Activated CD4-positive, alpha-beta T cell treated with anti-CD3 and anti-CD28 coated beads for 36 hours (primary cell): Measurements from ENCODE around the gene MIR17HG. TPM values are rescaled to one million over a fixed set of nuclear protein-coding genes. Genes with fewer than 3 reads are reported as not detected.

Experiments used
- ATAC-seq: fragments of 200-7000 bp; cut with Tn5 transposase; one replicate; pipeline ENCODE4 v1.10.0; 2021; ENCODE audit warnings: mild to moderate bottlenecking, moderate library complexity
- CTCF ChIA-PET: fragments of 350-600 bp; sonication (Branson Sonifier 250); formaldehyde crosslinking; loops from one replicate; lab custom pipeline; 2021; ENCODE audit warnings: antibody characterized with exemption; lab: Charles Lee
- POLR2A ChIA-PET: fragments of 350-600 bp; sonication (Branson Sonifier 250); formaldehyde crosslinking; loops from one replicate; lab custom pipeline; 2021; ENCODE audit warnings: antibody characterized with exemption, inconsistent platforms; lab: Charles Lee
- DNase-seq: peaks from one replicate; pipeline ENCODE4 v3.0.0-alpha.2; 2020
- H3K27ac Mint-ChIP-seq: one replicate; pipeline ENCODE4 v1.8.0; 2021; ENCODE audit warnings: mixed read lengths
- H3K27me3 Mint-ChIP-seq: one replicate; pipeline ENCODE4 v1.8.0; 2021; ENCODE audit warnings: mixed read lengths
- H3K36me3 Mint-ChIP-seq: one replicate; pipeline ENCODE4 v1.8.0; 2021; ENCODE audit warnings: low read depth, mixed read lengths
- H3K4me1 Mint-ChIP-seq: one replicate; pipeline ENCODE4 v1.8.0; 2021; ENCODE audit warnings: mixed read lengths
- H3K4me3 Mint-ChIP-seq: one replicate; pipeline ENCODE4 v1.8.0; 2021; ENCODE audit warnings: mild to moderate bottlenecking, moderate library complexity, mixed read lengths
- H3K9me3 Mint-ChIP-seq: one replicate; pipeline ENCODE4 v1.8.0; 2021; ENCODE audit warnings: low read depth, mixed read lengths
- intact Hi-C, 2 experiments: fragments of 100-400 bp; cut with DNase I in 1 of 2; cut with micrococcal nuclease in 1 of 2; formaldehyde crosslinking; loops; one replicate each; pipeline versions ENCODE4 v1.14.2 to v1.15.1; 2022 to 2024; cut with DNase I, micrococcal nuclease
- total RNA-seq, 2 experiments: library from RNA; stranded (reverse); gene quantifications; one replicate each; pipeline ENCODE4 v1.2.3, GENCODE V29; 2021

MIR17HG gene
- total RNA-seq, 2 experiments from 2014 or later, result 13.8 to 26.7 TPM

- ChIA-PET POLR2A (interaction anchor here (0.5 to 1.5 kb wide), 3 partner anchors 22 to 25 kb away, joined by 3 to 5 read pairs (median 3); partner anchors contain the start of gene MIR17HG), CTCF (interaction anchor here (0.6 to 1.6 kb wide), 6 partner anchors 22 to 201 kb away, joined by 3 to 7 read pairs (median 4); no protein-coding TSS in a partner anchor)
- H3K27ac Mint-ChIP-seq, result peak overlapping the region; percentile 93
- peaks cover 42% of the 10 kb centered on the region for H3K4me1 Mint-ChIP-seq
- intact Hi-C loops, result loop anchor here (1.0 to 2.0 kb wide), 4 partner anchors 22 to 30 kb away; partner anchors contain the start of genes GPC5 (in 2 of the 2) and MIR17HG (in 1 of the 2)
- H3K9me3 Mint-ChIP-seq, result no peaks in the 10 kb centered on the region
- ATAC-seq (peak; percentile 90), DNase-seq (peak; percentile 56)
- peaks cover 3% of the 10 kb centered on the region for H3K36me3 Mint-ChIP-seq
- peaks cover 6% of the 10 kb centered on the region for H3K27me3 Mint-ChIP-seq
- peak overlapping the region; percentile 50 for H3K4me3 Mint-ChIP-seq
Measured at GRCh38 chr13:91368676-91369440, 21.4 kb downstream of the MIR17HG start.

GRCh38 chr13:91369441-91369831, 21.9 kb downstream of the MIR17HG start:
- Mint-ChIP-seq H3K36me3 (peaks cover 3% of the 10 kb centered on the region), H3K4me3 (no peak overlapping the region), H3K9me3 (no peaks in the 10 kb centered on the region), H3K4me1 (peaks cover 43% of the 10 kb centered on the region), H3K27me3 (peaks cover 6% of the 10 kb centered on the region), H3K27ac (peak overlapping the region; percentile 93)
- intact Hi-C loops, result loop anchor here (1.0 to 2.0 kb wide), 4 partner anchors 22 to 29 kb away; partner anchors contain the start of genes GPC5 (in 2 of the 2) and MIR17HG (in 1 of the 2)
- POLR2A ChIA-PET, result interaction anchor here (0.9 to 1.5 kb wide), 2 partner anchors 22 to 23 kb away, joined by 3 to 5 read pairs; partner anchors contain the start of gene MIR17HG
- peak; percentile 76 for DNase-seq
- peak; percentile 81 for ATAC-seq
- CTCF ChIA-PET, result interaction anchor here (1.0 to 1.6 kb wide), 3 partner anchors 11 to 37 kb away, joined by 3 to 7 read pairs (median 4); no protein-coding TSS in a partner anchor

- ATAC-seq, result no peak
- Mint-ChIP-seq H3K9me3 (no peaks in the 10 kb centered on the region), H3K4me3 (no peak overlapping the region), H3K36me3 (peaks cover 3% of the 10 kb centered on the region), H3K4me1 (peaks cover 53% of the 10 kb centered on the region), H3K27me3 (peaks cover 6% of the 10 kb centered on the region), H3K27ac (no peak overlapping the region)
- no peak for DNase-seq
- CTCF ChIA-PET, result interaction anchor here (1.0 to 1.1 kb wide), 2 partner anchors 9 to 25 kb away, joined by 3 to 4 read pairs; no protein-coding TSS in a partner anchor
- POLR2A ChIA-PET, result no interaction called here
- intact Hi-C loops, result loop anchor here in 1 of 2 experiments (10.0 kb wide), 1 partner anchor 204 kb away; no protein-coding TSS in a partner anchor
Measured at GRCh38 chr13:91370501-91370900, 23.0 kb downstream of the MIR17HG start.

GRCh38 chr13:91372911-91373310, 25.4 kb downstream of the MIR17HG start:
- CTCF ChIA-PET, result interaction anchor here (0.8 to 2.2 kb wide), 3 partner anchors 13 to 35 kb away, joined by 3 to 6 read pairs (median 5); no protein-coding TSS in a partner anchor
- no peak overlapping the region for H3K4me3 Mint-ChIP-seq
- DNase-seq (no peak), ATAC-seq (no peak)
- no peak overlapping the region for H3K27ac Mint-ChIP-seq
- peaks cover 6% of the 10 kb centered on the region for H3K27me3 Mint-ChIP-seq
- H3K4me1 Mint-ChIP-seq, result peaks cover 38% of the 10 kb centered on the region
- intact Hi-C loops, result loop anchor here in 1 of 2 experiments (10.0 kb wide), 1 partner anchor 202 kb away; no protein-coding TSS in a partner anchor
- H3K9me3 Mint-ChIP-seq, result no peaks in the 10 kb centered on the region
- POLR2A ChIA-PET, result no interaction called here
- H3K36me3 Mint-ChIP-seq, result no peaks in the 10 kb centered on the region

- DNase-seq, result peak; percentile 38
- no peaks in the 10 kb centered on the region for H3K36me3 Mint-ChIP-seq
Measured at GRCh38 chr13:91375116-91375729, 27.7 kb downstream of the MIR17HG start.

GRCh38 chr13:91381371-91381770, 33.9 kb downstream of the MIR17HG start:
- CTCF ChIA-PET, result interaction anchor here (0.5 to 1.1 kb wide), 2 partner anchors 9 to 196 kb away, joined by 3 to 6 read pairs; no protein-coding TSS in a partner anchor
- H3K4me3 Mint-ChIP-seq, result no peak overlapping the region
- no peaks in the 10 kb centered on the region for H3K9me3 Mint-ChIP-seq
- no peak overlapping the region for H3K27ac Mint-ChIP-seq
- H3K27me3 Mint-ChIP-seq, result peaks cover 9% of the 10 kb centered on the region
- intact Hi-C loops, result no loop called here
- POLR2A ChIA-PET, result no interaction called here
- ATAC-seq (no peak), DNase-seq (no peak)
- H3K36me3 Mint-ChIP-seq, result no peaks in the 10 kb centered on the region
- peaks cover 6% of the 10 kb centered on the region for H3K4me1 Mint-ChIP-seq

More at GRCh38 chr13:91375116-91375729, 27.7 kb downstream of the MIR17HG start:
- Mint-ChIP-seq H3K4me3 (no peak overlapping the region), H3K4me1 (peaks cover 17% of the 10 kb centered on the region), H3K27ac (no peak overlapping the region), H3K9me3 (no peaks in the 10 kb centered on the region), H3K27me3 (peaks cover 6% of the 10 kb centered on the region)
- ChIA-PET POLR2A (interaction anchor here (0.7 kb wide), 1 partner anchor 16 kb away, joined by 5 read pairs; no protein-coding TSS in a partner anchor), CTCF (interaction anchor here (1.0 to 1.6 kb wide), 4 partner anchors 17 to 348 kb away, joined by 3 to 4 read pairs (median 4); no protein-coding TSS in a partner anchor)
- peak; percentile 93 for ATAC-seq
- intact Hi-C loops, result loop anchor here (2.0 to 10.0 kb wide), 3 partner anchors 200 to 348 kb away; no protein-coding TSS in a partner anchor

- intact Hi-C loops, result no loop called here
- no peak overlapping the region for H3K27ac Mint-ChIP-seq
- H3K27me3 Mint-ChIP-seq, result peaks cover 11% of the 10 kb centered on the region
- no peaks in the 10 kb centered on the region for H3K9me3 Mint-ChIP-seq
- ATAC-seq (peak; percentile 74), DNase-seq (no peak)
- CTCF ChIA-PET, result interaction anchor here (0.9 to 1.7 kb wide), 3 partner anchors 12 to 81 kb away, joined by 3 to 5 read pairs (median 3); no protein-coding TSS in a partner anchor
- no peaks in the 10 kb centered on the region for H3K36me3 Mint-ChIP-seq
- H3K4me3 Mint-ChIP-seq, result no peak overlapping the region
- H3K4me1 Mint-ChIP-seq, result peaks cover 6% of the 10 kb centered on the region
- POLR2A ChIA-PET, result no interaction called here
Measured at GRCh38 chr13:91383836-91384235, 36.3 kb downstream of the MIR17HG start.

GRCh38 chr13:91384896-91385295, 37.4 kb downstream of the MIR17HG start:
- CTCF ChIA-PET, result interaction anchor here (1.3 kb wide), 1 partner anchor 8 kb away, joined by 3 read pairs; no protein-coding TSS in a partner anchor
- POLR2A ChIA-PET, result no interaction called here
- Mint-ChIP-seq H3K27ac (no peak overlapping the region), H3K4me1 (peaks cover 6% of the 10 kb centered on the region), H3K27me3 (peaks cover 16% of the 10 kb centered on the region), H3K36me3 (no peaks in the 10 kb centered on the region), H3K9me3 (no peaks in the 10 kb centered on the region), H3K4me3 (no peak overlapping the region)
- intact Hi-C loops, result loop anchor here in 1 of 2 experiments (1.0 kb wide), 1 partner anchor 12 kb away; no protein-coding TSS in a partner anchor
- no peak for ATAC-seq
- no peak for DNase-seq

GRCh38 chr13:91389186-91389585, 41.7 kb downstream of the MIR17HG start:
- intact Hi-C loops, result no loop called here
- POLR2A ChIA-PET, result no interaction called here
- Mint-ChIP-seq H3K9me3 (no peaks in the 10 kb centered on the region), H3K27me3 (peaks cover 31% of the 10 kb centered on the region), H3K4me3 (no peak overlapping the region), H3K4me1 (no peaks in the 10 kb centered on the region), H3K36me3 (no peaks in the 10 kb centered on the region), H3K27ac (no peak overlapping the region)
- CTCF ChIA-PET, result no interaction called here
- DNase-seq, result no peak
- ATAC-seq, result no peak

- peaks cover 43% of the 10 kb centered on the region for H3K27me3 Mint-ChIP-seq
- ATAC-seq (no peak), DNase-seq (no peak)
- CTCF ChIA-PET, result no interaction called here
- H3K9me3 Mint-ChIP-seq, result no peaks in the 10 kb centered on the region
- POLR2A ChIA-PET, result no interaction called here
- H3K27ac Mint-ChIP-seq, result no peak overlapping the region
- peaks cover 15% of the 10 kb centered on the region for H3K4me1 Mint-ChIP-seq
- H3K36me3 Mint-ChIP-seq, result no peaks in the 10 kb centered on the region
- intact Hi-C loops, result loop anchor here in 1 of 2 experiments (1.0 kb wide), 1 partner anchor 12 kb away; no protein-coding TSS in a partner anchor
- H3K4me3 Mint-ChIP-seq, result no peak overlapping the region
Measured at GRCh38 chr13:91397595-91397994, 50.1 kb downstream of the MIR17HG start.
